Spinal cord (tissue), 10 donors: Measurements from ENCODE around the gene SLC41A2. TPM values are rescaled to one million over a fixed set of nuclear protein-coding genes. Genes with fewer than 3 reads are reported as not detected.

Source experiments
- DNase-seq, 6 donors: peaks; one replicate each; pipeline versions ENCODE4 v3.0.0 to v3.0.0-alpha.2; 2013 to 2015; ENCODE audit warnings: low spot score in 6 of 6, low read depth in 4 of 6
- H3K27ac ChIP-seq: one replicate; pipeline ENCODE4 v1.5.1; 2013; ENCODE audit warnings: low read depth, low read length, control low read depth
- H3K27me3 ChIP-seq: one replicate; pipeline ENCODE4 v1.6.1; 2013; ENCODE audit warnings: low read length; ENCODE audit not compliant: control insufficient read depth, insufficient read depth
- H3K36me3 ChIP-seq: one replicate; pipeline ENCODE4 v1.6.1; 2013; ENCODE audit warnings: low read length; ENCODE audit not compliant: control insufficient read depth, insufficient read depth
- H3K4me1 ChIP-seq: one replicate; pipeline ENCODE4 v1.6.1; 2013; ENCODE audit warnings: low read length; ENCODE audit not compliant: control insufficient read depth, insufficient read depth
- H3K4me3 ChIP-seq: one replicate; pipeline ENCODE4 v1.5.1; 2013; ENCODE audit warnings: low read depth, low read length, control low read depth
- H3K9me3 ChIP-seq: one replicate; pipeline ENCODE4 v1.6.1; 2013; ENCODE audit warnings: low read length; ENCODE audit not compliant: control insufficient read depth, insufficient read depth
- WGBS: methylation state at CpG from one replicate; pipeline ENCODE4 v1.1.5; 2013; ENCODE audit warnings: missing lambda C conversion rate; ENCODE audit not compliant: insufficient coverage; 5-methylcytosine and 5-hydroxymethylcytosine counted together
- polyA plus RNA-seq, 2 donors: library from polyadenylated mRNA; unstranded; fragments of 120-200 nt; gene quantifications; one replicate each; pipeline ENCODE4 v1.2.1, GENCODE V29; 2013; ENCODE audit not compliant: insufficient read length in 2 of 2
- total RNA-seq, 2 donors: library from RNA; depleted of rRNA in 1 of 2; stranded (reverse); fragments of 120-200 nt in 1 of 2; fragments of >200 nt in 1 of 2; gene quantifications; one replicate each; pipeline versions ENCODE4 v1.2.3 to v1.2.4, GENCODE V29; 2013 to 2014
- donor health status: healthy.

Gene SLC41A2
- total and polyA plus RNA-seq, 4 donors: 12.7 to 60.6 (median 26.9) TPM

DNA sequence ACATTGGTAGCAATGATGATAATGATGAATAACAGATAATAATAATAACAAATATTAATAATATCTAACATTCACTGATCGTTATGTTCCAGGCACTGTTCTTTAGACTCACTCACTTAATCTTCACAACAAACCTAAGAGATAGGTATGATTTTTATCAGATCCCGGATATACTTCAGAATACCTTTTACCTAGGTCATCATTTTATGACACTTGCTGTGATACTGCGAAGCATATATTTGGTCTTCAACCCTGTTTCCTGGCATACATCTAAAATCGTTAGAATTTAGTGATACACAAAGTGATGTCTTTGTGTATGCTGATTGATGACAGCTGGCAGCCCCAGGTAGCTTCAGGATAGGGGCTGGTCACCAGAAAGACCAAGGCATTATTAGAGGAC, 46.1 kb downstream of the SLC41A2 start:
- H3K9me3 ChIP-seq: no peaks in the 10 kb centered on the region
- 100% methylated on average over 1 of the region's 4 CpGs for WGBS
- no peaks in the 10 kb centered on the region for H3K4me1 ChIP-seq
- peaks cover 2% of the 10 kb centered on the region for H3K36me3 ChIP-seq
- H3K27me3 ChIP-seq: no peaks in the 10 kb centered on the region
- H3K27ac ChIP-seq: no peak overlapping the region
- no peak for DNase-seq
- H3K4me3 ChIP-seq: no peak overlapping the region

DNA sequence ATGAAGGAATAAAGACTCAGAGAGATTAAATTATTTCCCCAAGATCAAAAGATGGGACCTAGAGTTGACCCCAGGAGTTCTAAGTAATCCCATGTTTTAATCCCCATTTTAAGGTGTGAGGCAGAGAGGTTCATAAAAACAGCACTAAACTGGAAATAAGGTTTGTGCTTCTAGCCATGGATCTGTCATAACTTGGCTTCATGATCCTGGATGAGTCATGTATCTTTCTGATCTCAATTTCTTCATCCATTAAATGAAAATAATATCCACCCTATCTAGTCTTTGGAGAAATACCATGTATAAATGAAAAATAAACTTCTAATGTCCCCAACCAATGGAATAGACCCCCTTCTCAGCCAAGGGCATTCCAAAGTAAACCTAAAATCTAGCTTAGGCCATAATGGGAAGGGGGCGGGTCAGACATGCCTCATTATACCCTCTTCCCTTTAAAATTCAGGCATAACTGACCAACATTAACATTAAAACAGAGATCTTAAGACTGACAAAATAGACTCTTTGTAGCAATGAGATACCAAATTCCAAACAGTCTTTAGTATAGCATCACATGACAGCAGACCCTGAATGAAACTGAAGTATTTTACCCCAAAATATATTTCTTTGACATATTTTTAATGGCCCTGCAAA, 47.8 kb downstream of the SLC41A2 start:
- no peak for DNase-seq
- Histone ChIP-seq H3K4me1 (no peaks in the 10 kb centered on the region), H3K36me3 (peaks cover 2% of the 10 kb centered on the region), H3K9me3 (no peaks in the 10 kb centered on the region), H3K27me3 (no peaks in the 10 kb centered on the region), H3K27ac (no peak overlapping the region), H3K4me3 (no peak overlapping the region)
- WGBS: 100% methylated on average over 1 of the region's 1 CpG

GRCh38 chr12:104909761-104910160, 48.3 kb downstream of the SLC41A2 start:
- H3K4me1 ChIP-seq: no peaks in the 10 kb centered on the region
- WGBS: no CpG with 5 or more reads among the region's 2 CpGs
- H3K36me3 ChIP-seq: peaks cover 2% of the 10 kb centered on the region
- no peak overlapping the region for H3K27ac ChIP-seq
- no peak for DNase-seq
- no peaks in the 10 kb centered on the region for H3K9me3 ChIP-seq
- no peaks in the 10 kb centered on the region for H3K27me3 ChIP-seq
- H3K4me3 ChIP-seq: no peak overlapping the region

Other genes with a start within 250 kb of the SLC41A2 start
- gene NOPCHAP1, start 28.0 kb upstream of the SLC41A2 start, total RNA-seq: 10 to 100 TPM; 16.3 to 20.5 TPM
- gene NOPCHAP1, start 28.0 kb upstream of the SLC41A2 start, polyA plus RNA-seq: 10 to 100 TPM; 16.2 to 20.9 TPM
- 10 to 100 TPM in 1 of 2 donors, 1 to 10 TPM in 1; 9.5 to 13.2 TPM for gene ALDH1L2, start 126.2 kb upstream of the SLC41A2 start, total RNA-seq
- 1 to 10 TPM; 9.1 to 9.5 TPM for gene ALDH1L2, start 126.2 kb upstream of the SLC41A2 start, polyA plus RNA-seq
- 100 to 1,000 TPM in 1 of 2 donors, 10 to 100 TPM in 1; 67.8 to 136 TPM for gene WASHC4, start 149.4 kb upstream of the SLC41A2 start, total RNA-seq
- 10 to 100 TPM; 28.9 to 36.1 TPM for gene WASHC4, start 149.4 kb upstream of the SLC41A2 start, polyA plus RNA-seq